ENCODE results near the gene CD248.
A peak's percentile ranks its signal among the peaks of the same experiment; 100 is the strongest.

CD248 gene

DNA sequence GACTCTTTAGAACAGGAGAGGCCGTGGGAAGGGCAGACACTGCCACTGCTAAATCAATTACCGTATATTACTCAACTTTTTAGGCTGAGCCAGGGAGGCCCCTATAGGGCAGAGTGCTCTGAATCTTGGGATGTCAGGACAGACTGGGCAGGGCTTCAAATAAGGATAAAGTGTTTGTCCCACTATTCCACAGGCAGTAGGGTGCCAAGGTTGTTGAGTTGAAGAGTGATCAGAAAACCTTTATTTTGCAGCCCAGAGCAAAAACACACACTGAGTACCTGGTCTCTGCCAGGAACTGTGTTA, 32.2 kb upstream of the CD248 start:
- H3K36me3 ChIP-seq (ENCODE audit: insufficient read depth, low read length): peaks cover 7% of the 10 kb centered on the region
- H3K27me3 ChIP-seq (ENCODE audit: insufficient read depth, low read length, poor library complexity): no peaks in the 10 kb centered on the region
- no peak for TF ChIP-seq EZH2 (IDR thresholded peaks at IDR 0.05; ENCODE audit: borderline replicate concordance, low read depth, low read length, severe bottlenecking)
- TF ChIP-seq, protein P1, sequence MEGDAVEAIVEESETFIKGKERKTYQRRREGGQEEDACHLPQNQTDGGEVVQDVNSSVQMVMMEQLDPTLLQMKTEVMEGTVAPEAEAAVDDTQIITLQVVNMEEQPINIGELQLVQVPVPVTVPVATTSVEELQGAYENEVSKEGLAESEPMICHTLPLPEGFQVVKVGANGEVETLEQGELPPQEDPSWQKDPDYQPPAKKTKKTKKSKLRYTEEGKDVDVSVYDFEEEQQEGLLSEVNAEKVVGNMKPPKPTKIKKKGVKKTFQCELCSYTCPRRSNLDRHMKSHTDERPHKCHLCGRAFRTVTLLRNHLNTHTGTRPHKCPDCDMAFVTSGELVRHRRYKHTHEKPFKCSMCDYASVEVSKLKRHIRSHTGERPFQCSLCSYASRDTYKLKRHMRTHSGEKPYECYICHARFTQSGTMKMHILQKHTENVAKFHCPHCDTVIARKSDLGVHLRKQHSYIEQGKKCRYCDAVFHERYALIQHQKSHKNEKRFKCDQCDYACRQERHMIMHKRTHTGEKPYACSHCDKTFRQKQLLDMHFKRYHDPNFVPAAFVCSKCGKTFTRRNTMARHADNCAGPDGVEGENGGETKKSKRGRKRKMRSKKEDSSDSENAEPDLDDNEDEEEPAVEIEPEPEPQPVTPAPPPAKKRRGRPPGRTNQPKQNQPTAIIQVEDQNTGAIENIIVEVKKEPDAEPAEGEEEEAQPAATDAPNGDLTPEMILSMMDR (IDR thresholded peaks at IDR 0.05; ENCODE audit: borderline replicate concordance, extremely low read depth, low read length, poor library complexity, severe bottlenecking): no peak
- no peak for DNase-seq
- no peak overlapping the region; the same call in 1 of the 2 replicates for H3K9ac ChIP-seq (ENCODE audit: low read depth, low read length)
- peak overlapping the region; percentile 72; the same call in 1 of the 2 replicates for H3K4me2 ChIP-seq (ENCODE audit: insufficient read depth, low read length)
- 0 out of 2 replicates have a peak, but pooled peaks cover 4% of the 10 kb centered on the region for H4K20me1 ChIP-seq (ENCODE audit: insufficient read depth, low read length)
- H3K79me2 ChIP-seq (ENCODE audit: insufficient read depth, low read length): peaks cover 39% of the 10 kb centered on the region
- H3K27ac ChIP-seq (ENCODE audit: low read length): no peak overlapping the region
- H2AFZ ChIP-seq (ENCODE audit: low read depth, low read length): no peak overlapping the region
- ATAC-seq (ENCODE audit: insufficient read depth, low read depth): no peak
- H3K4me1 ChIP-seq (ENCODE audit: insufficient read depth, low read length): peaks cover 42% of the 10 kb centered on the region
- H3K4me3 ChIP-seq (ENCODE audit: low read depth in 1 of 2, low read length in 2 of 2): no peak overlapping the region
- no peaks in the 10 kb centered on the region for H3K9me3 ChIP-seq (ENCODE audit: insufficient read depth, low read length, severe bottlenecking)

DNA sequence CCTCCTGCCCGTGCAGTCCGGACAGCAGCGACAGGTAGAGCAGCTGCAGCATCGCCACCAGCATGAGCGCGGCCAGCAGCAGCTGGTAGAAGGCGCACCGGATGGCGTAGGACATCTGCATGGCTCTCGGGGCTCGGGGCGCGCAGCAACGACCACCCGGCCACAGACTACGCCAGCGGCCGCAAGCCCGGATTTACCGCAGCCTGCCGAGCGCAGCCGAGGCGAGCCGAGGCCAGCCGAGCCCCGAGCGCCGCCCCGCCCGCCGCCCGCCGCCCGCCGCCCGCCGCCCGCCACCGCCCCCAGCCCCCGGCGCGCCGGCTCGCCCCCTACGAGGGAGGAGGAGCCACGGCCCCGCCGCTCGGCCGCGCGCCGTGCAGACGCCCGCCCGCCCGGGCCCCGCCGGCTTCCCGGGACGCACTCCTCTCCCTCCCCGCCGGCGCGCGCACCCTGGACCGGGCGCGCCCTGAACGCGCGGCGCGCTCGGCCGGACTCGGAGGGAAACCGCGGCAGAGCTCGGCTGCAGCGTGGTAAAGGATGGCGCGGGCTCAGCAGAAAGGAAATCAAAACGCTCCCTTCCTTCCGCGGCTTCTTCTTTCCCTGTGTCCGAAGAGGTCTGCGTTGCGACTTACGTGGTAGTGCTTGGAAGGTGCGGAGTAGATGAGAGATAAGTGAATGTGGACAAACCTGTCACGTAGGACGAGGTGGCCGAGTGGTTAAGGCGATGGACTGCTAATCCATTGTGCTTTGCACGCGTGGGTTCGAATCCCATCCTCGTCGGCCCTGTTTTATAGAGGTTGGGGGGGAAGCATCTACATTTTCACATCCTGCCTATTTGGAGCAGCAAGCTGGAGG, 30.8 kb upstream of the CD248 start, which contains the start of gene B4GAT1:
Gene B4GAT1 (minus strand): TSS at position 205 of the 852 bp plus-strand sequence. CDS start 84 bp downstream, at position 121.
- Histone ChIP-seq H2AFZ (ENCODE audit: low read depth, low read length) (peak within 1 kb of the TSS; percentile 80), H3K36me3 (ENCODE audit: insufficient read depth, low read length) (peaks cover 6% of the 10 kb centered on the region), H3K27ac (ENCODE audit: low read length) (peak within 1 kb of the TSS; percentile 71), H3K4me3 (ENCODE audit: low read depth in 1 of 2, low read length in 2 of 2) (peak within 1 kb of the TSS; percentile 27 to 92; a peak in 3 of 4 replicates), H3K9ac (ENCODE audit: low read depth, low read length) (peak within 1 kb of the TSS; percentile 82), H3K79me2 (ENCODE audit: insufficient read depth, low read length) (peaks cover 52% of the 10 kb centered on the region), H4K20me1 (ENCODE audit: insufficient read depth, low read length) (peaks cover 4% of the 10 kb centered on the region; the same call in 1 of the 2 replicates), H3K4me2 (ENCODE audit: insufficient read depth, low read length) (peak within 1 kb of the TSS; percentile 78), H3K9me3 (ENCODE audit: insufficient read depth, low read length, severe bottlenecking) (no peaks in the 10 kb centered on the region), H3K27me3 (ENCODE audit: insufficient read depth, low read length, poor library complexity) (no peaks in the 10 kb centered on the region), H3K4me1 (ENCODE audit: insufficient read depth, low read length) (peaks cover 56% of the 10 kb centered on the region)
- TF ChIP-seq EZH2 (IDR thresholded peaks at IDR 0.05; ENCODE audit: borderline replicate concordance, low read depth, low read length, severe bottlenecking): no peak
- TF ChIP-seq, protein P1 (IDR thresholded peaks at IDR 0.05; ENCODE audit: borderline replicate concordance, extremely low read depth, low read length, poor library complexity, severe bottlenecking): no peak
- DNase-seq (peak; percentile 83), ATAC-seq (ENCODE audit: insufficient read depth, low read depth) (peak; percentile 65)

DNA sequence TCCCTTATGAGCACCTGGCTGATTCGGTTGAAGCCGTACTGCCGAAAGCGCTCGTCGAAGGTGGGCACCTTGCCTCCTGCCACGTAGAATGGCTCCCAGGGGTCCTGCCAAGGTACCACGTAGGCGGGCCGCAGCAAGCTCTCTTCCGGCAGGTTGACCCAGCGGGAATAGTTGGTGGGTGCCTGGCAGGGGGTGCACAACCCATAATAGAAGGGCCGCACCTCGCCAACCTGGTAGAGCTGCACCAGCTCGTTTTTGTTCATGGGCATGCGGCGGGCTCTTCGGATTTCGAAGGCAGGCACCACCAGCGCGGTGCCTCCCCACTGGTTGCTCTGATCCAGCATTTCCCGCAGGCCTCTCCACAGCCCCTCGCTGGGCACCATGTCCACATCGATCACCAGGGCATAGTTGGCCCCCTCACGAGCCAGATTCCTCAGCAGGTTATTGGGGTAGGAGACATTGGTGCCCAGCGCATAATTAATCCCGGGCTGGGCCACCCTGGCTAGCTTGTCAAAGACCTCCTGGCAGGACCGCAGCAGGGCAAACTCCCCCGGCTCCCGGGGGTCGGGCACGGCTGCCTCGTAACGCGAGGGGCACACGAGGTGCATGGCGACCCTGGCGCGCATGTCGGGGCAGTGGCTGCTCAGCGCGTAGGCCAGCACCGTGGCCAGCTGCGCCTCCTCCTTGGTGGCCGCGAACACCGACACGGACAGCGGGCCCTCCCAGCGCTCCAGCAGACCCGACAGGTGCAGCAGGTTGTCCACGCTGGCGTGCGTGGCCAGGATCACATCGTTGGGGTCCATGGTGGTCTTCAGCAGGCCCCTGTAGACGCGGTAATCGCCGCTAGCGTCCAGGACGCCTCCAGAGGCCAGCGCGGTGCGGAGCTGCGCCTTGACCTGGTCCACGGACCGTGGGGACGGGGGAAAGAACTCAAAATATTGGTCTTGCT, 29.9 kb upstream of the CD248 start:
- no peak for TF ChIP-seq EZH2 (IDR thresholded peaks at IDR 0.05; ENCODE audit: borderline replicate concordance, low read depth, low read length, severe bottlenecking)
- TF ChIP-seq, protein P1 (IDR thresholded peaks at IDR 0.05; ENCODE audit: borderline replicate concordance, extremely low read depth, low read length, poor library complexity, severe bottlenecking): no peak
- Histone ChIP-seq H3K27me3 (ENCODE audit: insufficient read depth, low read length, poor library complexity) (no peaks in the 10 kb centered on the region), H2AFZ (ENCODE audit: low read depth, low read length) (peak overlapping the region; percentile 69), H3K79me2 (ENCODE audit: insufficient read depth, low read length) (peaks cover 53% of the 10 kb centered on the region), H4K20me1 (ENCODE audit: insufficient read depth, low read length) (peaks cover 4% of the 10 kb centered on the region; the same call in 1 of the 2 replicates), H3K9ac (ENCODE audit: low read depth, low read length) (peak overlapping the region; percentile 82), H3K27ac (ENCODE audit: low read length) (peak overlapping the region; percentile 70), H3K36me3 (ENCODE audit: insufficient read depth, low read length) (peaks cover 12% of the 10 kb centered on the region), H3K4me2 (ENCODE audit: insufficient read depth, low read length) (peak overlapping the region; percentile 78), H3K4me3 (ENCODE audit: low read depth in 1 of 2, low read length in 2 of 2) (peak overlapping the region; percentile 27 to 92; a peak in 3 of 4 replicates), H3K4me1 (ENCODE audit: insufficient read depth, low read length) (peaks cover 56% of the 10 kb centered on the region), H3K9me3 (ENCODE audit: insufficient read depth, low read length, severe bottlenecking) (no peaks in the 10 kb centered on the region)
- ATAC-seq (ENCODE audit: insufficient read depth, low read depth) (no peak), DNase-seq (no peak)

Measured in DND-41 (cell line).